H1 (cell line): Measurements from ENCODE around the gene ART5. TPM values are rescaled to one million over a fixed set of nuclear protein-coding genes. Genes with fewer than 3 reads are reported as not detected.

Source experiments
- KDM1A ChIP-seq: fragments of 200-600, 300-600 bp; sonication (generic); IDR thresholded peaks from 2 replicates; pipeline ENCODE4 v1.7.1; 2016; ENCODE audit warnings: mild to moderate bottlenecking, low read length, borderline replicate concordance
- POU5F1 ChIP-seq: IDR thresholded peaks from 2 replicates; pipeline ENCODE4 v1.6.1; 2011; ENCODE audit warnings: low read depth, mild to moderate bottlenecking, low read length, moderate library complexity
- RAD21 ChIP-seq, 2 experiments: IDR thresholded peaks in 1 of 2; conservative IDR thresholded peaks in 1 of 2; 2 replicates each; pipeline ENCODE4 v1.6.1; 2011; ENCODE audit warnings: low read depth in 2 of 2, low read length in 2 of 2, improper control_type of control experiment in 1 of 2, inconsistent platforms in 1 of 2, mild to moderate bottlenecking in 1 of 2, moderate library complexity in 1 of 2
- polyA plus RNA-seq, 7 experiments: library from polyadenylated mRNA; depleted of rRNA in 3 of 7; stranded (reverse) in 5 of 7; unstranded in 2 of 7; fragments of >200 nt in 5 of 7; fragments of 200-250 nt in 2 of 7; gene quantifications; 1 replicate in 5 of 7; 2 replicates in 1 of 7; 4 replicates in 1 of 7; pipeline versions ENCODE4 v1.2.1 to v1.2.3, GENCODE V29; 2011 to 2013; ENCODE audit warnings: missing spikeins in 2 of 7, mixed read lengths in 2 of 7
- total RNA-seq: library from RNA; stranded (reverse); fragmentation: NEBNext Ultra II Directional; extraction: Animal tissue kit (Norgen Biotek cat#: 25700); gene quantifications from 2 replicates; pipeline ENCODE4 v1.2.1, GENCODE V29; 2021
- TF ChIP-seq, protein P1 (sequence below): IDR thresholded peaks from 2 replicates; pipeline ENCODE4 v1.6.1; 2012; ENCODE audit warnings: low read length, inconsistent platforms
- TF ChIP-seq, protein P2 (sequence below): IDR thresholded peaks from 2 replicates; pipeline ENCODE4 v1.6.1; 2012; ENCODE audit warnings: inconsistent platforms

Gene ART5
- total and polyA plus RNA-seq, 2 of the 8 experiments (the other 6 are each of a cell fraction or from before 2014, with no cell fraction given): 6.0 to 7.5 TPM

DNA sequence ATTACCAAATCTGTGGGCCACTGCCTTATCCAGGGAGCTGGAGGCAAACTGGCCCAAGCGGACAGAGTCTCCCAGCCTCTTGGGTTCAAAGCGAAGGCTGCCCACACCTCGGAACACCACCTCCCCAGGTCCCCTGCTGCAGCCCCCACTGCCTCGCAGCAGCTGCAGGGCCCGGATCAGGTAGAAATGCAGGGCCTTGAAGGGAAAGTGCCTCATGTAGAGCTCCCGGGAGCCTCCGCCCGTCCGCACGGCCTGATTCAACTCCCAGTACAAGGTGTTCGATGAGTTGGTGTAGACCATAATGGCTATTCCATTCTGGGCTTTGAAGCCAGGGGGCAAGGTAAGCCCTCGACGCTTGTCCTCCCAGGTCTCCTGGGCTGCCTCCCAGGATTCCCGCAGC lies 2.0 kb downstream of the ART5 start (continued):
- TF ChIP-seq, protein P1, sequence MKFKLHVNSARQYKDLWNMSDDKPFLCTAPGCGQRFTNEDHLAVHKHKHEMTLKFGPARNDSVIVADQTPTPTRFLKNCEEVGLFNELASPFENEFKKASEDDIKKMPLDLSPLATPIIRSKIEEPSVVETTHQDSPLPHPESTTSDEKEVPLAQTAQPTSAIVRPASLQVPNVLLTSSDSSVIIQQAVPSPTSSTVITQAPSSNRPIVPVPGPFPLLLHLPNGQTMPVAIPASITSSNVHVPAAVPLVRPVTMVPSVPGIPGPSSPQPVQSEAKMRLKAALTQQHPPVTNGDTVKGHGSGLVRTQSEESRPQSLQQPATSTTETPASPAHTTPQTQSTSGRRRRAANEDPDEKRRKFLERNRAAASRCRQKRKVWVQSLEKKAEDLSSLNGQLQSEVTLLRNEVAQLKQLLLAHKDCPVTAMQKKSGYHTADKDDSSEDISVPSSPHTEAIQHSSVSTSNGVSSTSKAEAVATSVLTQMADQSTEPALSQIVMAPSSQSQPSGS: no peak
- TF ChIP-seq POU5F1: no peak
- TF ChIP-seq, protein P2, sequence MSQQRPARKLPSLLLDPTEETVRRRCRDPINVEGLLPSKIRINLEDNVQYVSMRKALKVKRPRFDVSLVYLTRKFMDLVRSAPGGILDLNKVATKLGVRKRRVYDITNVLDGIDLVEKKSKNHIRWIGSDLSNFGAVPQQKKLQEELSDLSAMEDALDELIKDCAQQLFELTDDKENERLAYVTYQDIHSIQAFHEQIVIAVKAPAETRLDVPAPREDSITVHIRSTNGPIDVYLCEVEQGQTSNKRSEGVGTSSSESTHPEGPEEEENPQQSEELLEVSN: no peak
- TF ChIP-seq RAD21 (IDR thresholded peaks at IDR 0.05 in 1 of 2, conservative IDR thresholded peaks at IDR 0.05 in 1 of 2; ENCODE audit: low read depth in 2 of 2, low read length in 2 of 2): no peak
- TF ChIP-seq KDM1A: no peak
- TF ChIP-seq, all 59 proteins: peak for 0
